Fibroblast of gingiva (primary cell): Measurements from ENCODE around the gene HNRNPCL1.
"Not testable (repeated sequence)": the region's sequence is repeated elsewhere in the genome, so short reads cannot be mapped to it uniquely, and the experiment has no call there.

Experiments
- DNase-seq: peaks from one replicate; pipeline ENCODE4 v3.0.0-alpha.2; 2011; ENCODE audit warnings: low read depth

The HNRNPCL1 gene

DNA sequence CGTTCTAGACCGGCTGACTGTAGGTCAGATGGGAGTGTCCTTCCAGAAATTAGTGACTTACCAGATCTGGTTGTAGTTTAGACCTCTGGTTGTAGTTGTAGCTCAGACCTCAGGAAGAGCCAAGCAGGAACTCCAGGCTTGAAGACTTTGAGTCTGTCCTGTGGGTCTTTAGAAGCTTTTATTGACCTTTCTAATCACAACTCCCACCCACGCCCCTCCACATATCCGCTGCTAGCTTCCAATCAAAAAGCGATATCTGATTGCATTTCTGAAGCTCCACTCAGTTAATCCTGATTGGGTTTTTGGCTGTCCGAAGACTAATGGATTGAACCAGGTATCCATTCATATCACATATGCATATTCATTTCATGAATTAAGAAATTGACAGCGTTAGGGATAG, at the start of gene HNRNPCL1:
HNRNPCL1 (minus strand) TSS at position 101 of the 400 bp plus-strand sequence. CDS start 431 bp downstream, outside the sequence.
- not testable (repeated sequence) for DNase-seq

DNA sequence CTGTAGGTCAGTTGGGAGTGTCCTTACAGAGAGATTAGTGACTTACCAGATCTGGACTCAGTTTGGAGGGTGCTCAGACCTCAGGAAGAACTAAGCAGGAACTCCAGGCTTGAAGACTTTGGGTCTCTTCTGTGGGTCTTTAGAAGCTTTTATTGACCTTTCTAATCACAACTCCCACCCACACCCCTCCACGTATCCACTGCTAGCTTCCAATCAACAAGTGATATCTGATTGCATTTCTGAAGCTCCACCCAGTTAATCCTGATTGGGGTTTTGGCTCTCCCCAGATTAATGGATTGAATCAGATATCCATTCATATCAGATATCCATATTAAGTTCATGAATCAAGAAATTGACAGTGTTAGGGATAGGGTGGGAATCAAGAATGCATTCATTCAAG, 49.6 kb upstream of the HNRNPCL1 start, which contains the start of gene PRAMEF10:
PRAMEF10 (minus strand) TSS at position 101 of the 400 bp plus-strand sequence. CDS start 2,423 bp downstream, outside the sequence.
- DNase-seq, result not testable (repeated sequence)

DNA sequence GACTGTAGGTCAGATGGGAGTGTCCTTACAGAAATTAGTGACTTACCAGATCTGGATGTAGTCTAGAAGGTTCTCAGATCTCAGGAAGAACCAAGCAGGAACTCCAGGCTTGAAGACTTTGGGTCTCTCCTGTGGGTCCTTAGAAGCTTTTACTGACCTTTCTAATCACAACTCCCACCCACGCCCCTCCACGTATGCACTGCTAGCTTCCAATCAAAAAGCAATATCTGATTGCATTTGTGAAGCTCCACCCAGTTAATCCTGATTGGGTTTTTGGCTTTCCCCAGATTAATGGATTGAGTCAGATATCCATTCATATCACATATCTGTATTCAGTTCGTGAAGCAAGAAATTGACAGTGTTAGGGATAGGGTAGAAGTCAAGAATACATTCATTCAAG, 37.6 kb upstream of the HNRNPCL1 start, which contains the start of gene PRAMEF4:
PRAMEF4 (minus strand) TSS at position 101 of the 400 bp plus-strand sequence. CDS start 2,807 bp downstream, outside the sequence.
- DNase-seq, result not testable (repeated sequence)

DNA sequence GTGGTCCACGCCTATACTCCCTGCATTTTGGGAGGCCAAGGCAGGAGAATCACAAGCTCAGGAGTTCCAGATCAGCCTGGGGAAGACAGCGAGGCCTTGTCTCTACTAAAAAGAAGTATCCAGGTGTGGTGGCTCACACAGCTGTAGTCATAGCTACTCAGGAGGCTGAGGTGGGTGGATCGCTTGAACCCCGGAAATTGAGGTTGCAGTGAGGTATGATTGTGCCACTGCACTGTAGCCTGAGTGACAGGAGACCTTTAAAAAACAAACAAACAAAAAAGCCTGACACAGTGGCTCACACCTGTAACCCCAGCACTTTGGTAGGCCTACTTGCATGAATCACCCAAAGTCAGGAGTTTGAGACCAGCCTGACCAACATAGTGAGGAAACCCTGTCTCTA, 29.9 kb upstream of the HNRNPCL1 start:
- DNase-seq, result not testable (repeated sequence)

DNA sequence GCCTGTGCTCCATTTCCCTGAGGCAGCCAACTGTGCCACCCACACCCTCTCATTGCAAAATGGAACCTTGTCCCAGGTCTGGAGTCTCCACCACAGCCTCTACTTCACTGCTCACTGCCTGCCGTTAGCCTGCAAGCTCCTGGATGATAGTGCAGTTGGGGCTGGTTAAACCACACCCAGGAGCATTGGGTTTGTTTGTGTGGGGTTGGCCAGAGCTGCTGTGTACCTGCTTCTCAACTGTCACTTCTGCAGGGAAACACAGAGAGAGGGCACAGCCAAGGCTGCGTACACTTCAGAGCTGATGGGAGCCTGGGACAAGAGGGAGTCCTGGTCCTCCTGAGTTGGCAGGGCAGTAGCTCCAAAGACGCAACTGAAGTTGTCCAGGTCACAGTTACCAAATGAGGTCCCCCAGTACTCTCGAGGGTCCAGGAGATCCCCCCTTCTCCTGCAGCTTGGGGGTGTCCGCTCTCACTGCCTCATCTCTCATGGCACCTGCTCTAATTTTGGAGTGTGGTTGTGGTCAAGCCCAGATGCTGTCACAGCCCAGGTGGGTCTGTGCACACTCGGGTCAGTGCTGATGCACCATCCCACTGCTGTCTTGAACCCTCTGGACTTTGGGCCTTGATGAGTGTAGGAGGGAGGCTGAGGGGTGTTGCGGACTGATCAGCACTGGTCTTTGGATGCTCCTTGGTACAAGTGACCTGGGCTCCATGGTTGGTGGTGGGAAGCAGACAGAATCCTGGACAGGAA, 14.8 kb upstream of the HNRNPCL1 start:
- not testable (repeated sequence) for DNase-seq

DNA sequence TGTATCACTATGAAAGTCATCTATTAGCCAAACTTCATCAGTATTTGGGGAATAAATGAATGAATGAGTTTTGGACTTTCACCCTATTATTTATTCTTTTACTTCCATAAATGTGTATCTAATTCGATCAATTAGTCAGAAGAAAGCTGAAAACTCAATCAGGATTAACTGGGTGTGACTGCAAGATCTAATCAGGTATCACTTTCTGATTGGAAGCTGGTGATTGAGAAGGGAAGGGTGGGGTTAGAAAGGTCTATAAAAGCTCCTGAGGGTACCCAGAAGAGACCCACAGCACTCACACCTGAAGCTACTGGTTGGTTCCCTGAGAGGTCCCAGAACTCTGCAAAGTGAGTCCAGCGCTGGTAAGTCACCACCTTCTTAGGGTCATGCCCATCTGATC, 8.3 kb upstream of the HNRNPCL1 start, which contains the start of gene PRAMEF2:
PRAMEF2 (plus strand) TSS at position 301 of the 400 bp plus-strand sequence. CDS start 1,924 bp downstream, outside the sequence.
- DNase-seq, result not testable (repeated sequence)

DNA sequence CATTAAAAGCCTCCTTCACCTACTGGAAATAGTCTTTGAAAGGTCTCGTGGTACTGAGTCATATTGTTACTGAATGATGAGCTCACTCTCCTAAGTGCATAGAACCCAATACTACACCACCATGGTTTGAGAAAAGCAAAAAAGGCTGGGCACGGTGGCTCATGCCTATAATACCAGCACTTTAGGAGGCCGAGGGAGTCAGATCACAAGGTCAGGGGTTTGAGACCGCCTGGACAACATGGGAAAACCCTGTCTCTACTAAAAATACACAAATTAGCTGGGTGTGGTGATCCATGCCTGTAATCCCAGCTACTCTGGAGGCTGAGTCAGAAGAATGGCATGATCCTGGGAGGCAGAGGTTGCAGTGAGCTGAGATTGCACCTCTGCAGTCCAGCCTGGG, 3.3 kb upstream of the HNRNPCL1 start:
- DNase-seq, result no peak

DNA sequence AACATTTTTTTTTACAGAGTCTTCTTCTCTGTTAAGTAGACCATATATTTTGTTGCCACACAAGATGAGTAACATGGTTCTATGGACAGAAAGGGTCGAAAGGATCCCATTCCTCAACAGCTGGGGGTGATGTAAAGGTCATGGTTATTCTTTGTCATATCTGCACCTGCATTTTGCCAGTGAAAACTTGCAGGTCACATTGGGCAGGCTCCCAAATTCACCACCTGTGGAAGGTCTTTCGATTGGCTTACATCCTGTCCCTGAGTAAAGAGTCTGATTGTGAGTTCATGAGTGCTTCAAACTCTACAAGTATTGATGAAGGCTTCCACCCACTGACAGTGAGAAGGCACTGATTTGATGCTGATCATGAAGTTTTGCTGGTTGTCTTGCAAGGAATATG, 15.3 kb downstream of the HNRNPCL1 start:
- not testable (repeated sequence) for DNase-seq

DNA sequence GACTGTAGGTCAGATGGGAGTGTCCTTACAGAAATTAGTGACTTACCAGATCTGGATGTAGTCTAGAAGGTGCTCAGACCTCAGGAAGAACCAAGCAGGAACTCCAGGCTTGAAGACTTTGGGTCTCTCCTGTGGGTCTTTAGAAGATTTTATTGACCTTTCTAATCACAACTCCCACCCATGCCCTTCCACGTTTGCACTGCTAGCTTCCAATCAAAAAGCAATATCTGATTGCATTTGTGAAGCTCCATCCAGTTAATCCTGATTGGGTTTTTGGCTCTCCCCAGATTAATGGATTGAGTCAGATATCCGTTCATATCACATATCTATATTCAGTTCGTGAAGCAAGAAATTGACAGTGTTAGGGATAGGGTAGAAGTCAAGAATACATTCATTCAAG, 17.2 kb downstream of the HNRNPCL1 start, which contains the start of gene PRAMEF11:
PRAMEF11 (minus strand) TSS at position 101 of the 400 bp plus-strand sequence. CDS start 2,621 bp downstream, outside the sequence.
- not testable (repeated sequence) for DNase-seq

DNA sequence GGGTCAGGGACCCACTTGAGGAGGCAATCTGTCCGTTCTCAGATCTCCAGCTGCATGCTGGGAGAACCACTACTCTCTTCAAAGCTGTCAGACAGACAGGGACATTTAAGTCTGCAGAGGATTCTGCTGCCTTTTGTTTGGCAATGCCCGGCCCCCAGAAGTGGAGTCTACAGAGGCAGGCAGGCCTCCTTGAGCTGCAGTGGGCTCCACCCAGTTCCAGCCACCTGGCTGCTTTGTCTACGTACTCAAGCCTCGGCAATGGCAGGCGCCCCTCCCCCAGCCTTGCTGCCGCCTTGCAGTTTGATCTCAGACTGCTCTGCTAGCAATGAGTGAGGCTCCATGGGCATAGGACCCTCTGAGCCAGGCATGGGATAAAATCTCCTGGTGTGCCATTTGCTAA, 29.5 kb downstream of the HNRNPCL1 start:
- DNase-seq, result not testable (repeated sequence)

DNA sequence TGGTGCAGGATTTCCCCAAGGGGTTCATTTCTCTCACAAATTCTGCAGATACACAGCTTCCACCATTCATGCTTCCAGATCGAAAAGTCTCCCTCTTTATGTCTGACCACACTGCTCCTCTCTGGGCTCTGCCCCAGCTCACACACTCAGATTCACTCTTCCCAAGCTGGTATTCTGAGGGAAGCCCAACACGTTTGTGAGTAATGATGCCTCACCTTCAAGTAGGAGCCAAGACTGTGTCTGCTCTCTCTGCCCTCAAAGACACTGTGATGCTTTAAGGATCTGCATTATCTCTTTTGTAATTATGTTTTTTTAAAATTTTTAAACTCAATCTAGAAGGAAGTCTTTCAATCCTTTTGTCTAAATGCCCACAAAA, 37.1 kb downstream of the HNRNPCL1 start:
- no peak for DNase-seq

DNA sequence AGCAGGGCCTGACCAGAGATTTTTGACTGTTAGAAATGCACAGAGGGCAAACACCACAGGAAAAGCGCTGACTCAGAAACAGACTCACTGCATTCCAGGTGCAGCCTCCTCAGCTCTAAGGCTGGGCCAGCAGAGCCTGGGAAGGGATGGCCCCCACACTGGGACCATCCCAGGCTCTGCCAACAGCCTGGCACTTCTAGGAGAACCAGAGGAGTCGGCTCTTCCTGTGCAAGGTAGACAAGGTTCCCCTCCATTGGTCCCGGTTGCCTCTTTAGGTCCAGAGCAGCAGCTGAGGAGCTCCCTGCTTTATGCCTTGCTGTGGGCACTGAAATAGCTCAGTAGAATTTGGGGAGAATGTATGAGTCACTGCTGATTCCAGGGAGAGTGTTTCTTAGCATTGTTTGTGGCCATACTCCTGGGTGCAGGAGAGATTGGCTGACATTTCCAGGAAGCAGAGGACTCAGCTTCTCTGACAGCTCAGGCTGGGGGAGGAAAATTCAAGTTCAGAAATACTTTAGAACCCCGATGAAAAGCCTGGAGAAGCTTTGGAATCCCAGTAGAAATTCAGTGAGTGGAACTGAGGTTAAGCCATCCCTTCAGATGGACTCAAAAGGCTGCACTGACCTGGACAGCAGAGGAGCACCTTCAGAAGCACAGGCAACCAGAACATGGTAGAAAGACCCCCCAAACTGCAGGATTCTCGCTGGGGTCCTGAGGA, 37.7 kb downstream of the HNRNPCL1 start:
- no peak for DNase-seq

DNA sequence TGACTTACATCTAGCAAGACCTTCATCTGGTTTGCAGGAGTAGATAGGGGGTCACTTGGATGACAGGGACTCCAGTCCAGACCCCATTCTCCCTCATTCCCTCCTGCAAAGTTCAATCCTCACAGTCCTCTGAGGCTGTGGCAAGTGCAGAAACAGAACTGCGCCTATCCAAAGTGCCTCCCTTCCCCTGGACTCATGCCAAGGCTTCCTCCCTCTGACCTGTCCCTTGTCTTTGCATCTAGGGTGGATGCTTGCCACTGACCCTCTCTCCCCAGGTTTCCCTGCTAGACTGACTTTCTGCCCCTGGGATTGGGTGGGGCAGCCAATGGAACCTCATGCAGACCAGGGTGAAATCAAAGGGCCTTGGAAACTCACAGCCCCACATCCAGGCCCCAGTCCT, 38.6 kb downstream of the HNRNPCL1 start:
- DNase-seq, result no peak

DNA sequence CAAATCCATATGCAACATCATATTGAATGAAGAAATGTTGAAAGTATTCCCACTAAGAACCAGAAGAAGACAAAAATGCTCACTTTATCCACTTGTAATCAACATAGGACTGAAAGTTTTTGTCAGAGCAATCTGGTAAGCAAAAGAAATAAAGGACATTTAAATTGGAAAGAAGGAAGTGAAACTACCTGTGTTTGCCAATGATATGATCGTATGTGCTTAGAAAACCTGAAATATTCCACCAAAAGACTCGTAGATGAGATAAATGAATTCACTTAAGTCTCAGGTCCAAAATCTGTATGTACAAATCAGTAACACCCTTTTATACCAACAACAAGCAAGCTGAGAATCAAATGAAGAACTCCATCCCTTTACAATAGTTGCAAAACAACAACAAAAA, 48.8 kb downstream of the HNRNPCL1 start:
- DNase-seq, result no peak

DNA sequence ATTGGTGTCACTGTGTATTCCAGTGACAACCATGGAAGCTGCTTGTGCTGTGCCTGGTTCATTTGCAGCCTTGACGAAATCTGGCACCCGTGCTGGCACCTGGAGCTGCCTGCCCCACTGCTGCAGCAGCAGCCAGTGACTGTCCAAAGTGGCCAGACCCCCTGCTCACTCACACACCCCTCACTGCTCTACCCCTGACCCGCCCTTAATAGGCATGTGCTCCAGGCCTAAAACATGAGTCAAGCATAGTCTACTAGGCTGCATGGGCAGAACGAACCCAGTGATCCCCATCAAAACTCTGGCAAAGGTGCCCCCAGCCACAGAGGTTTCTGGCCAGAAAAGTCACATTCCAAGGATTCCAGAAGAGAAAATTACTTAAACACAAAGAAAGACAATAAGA, 49.6 kb downstream of the HNRNPCL1 start:
- DNase-seq, result no peak
